Motor neuron (in vitro differentiated cells): ENCODE results near the gene DCDC1. TPM values are rescaled to one million over a fixed set of nuclear protein-coding genes. Genes with fewer than 3 reads are reported as not detected.
A peak's percentile ranks its signal among the peaks of the same experiment; 100 is the strongest.

Experiments
- ATAC-seq, 8 experiments: fragments of 200-7000 bp; cut with Tn5 transposase; replicated peaks in 6 of 8; 2 replicates each; pipeline ENCODE4 v1.8.0; 2021; ENCODE audit warnings: mild to moderate bottlenecking in 8 of 8, moderate library complexity in 8 of 8
- H3K27ac ChIP-seq, 2 donors: fragments of 250-450 bp; sonication (Bioruptor Pico); 2 replicates each; pipeline ENCODE4 v1.9.0; 2021; ENCODE audit warnings: antibody characterized with exemption in 2 of 2, mild to moderate bottlenecking in 2 of 2, moderate library complexity in 1 of 2
- H3K4me1 ChIP-seq, 2 donors: fragments of 250-450 bp; sonication (Bioruptor Pico); replicated peaks in 1 of 2; 2 replicates each; pipeline ENCODE4 v1.6.1; 2021; ENCODE audit warnings: antibody characterized with exemption in 2 of 2, mild to moderate bottlenecking in 2 of 2, moderate library complexity in 1 of 2
- H3K4me3 ChIP-seq, 5 donors: fragments of 250-450 bp; sonication (Bioruptor Pico); 2 replicates each; pipeline ENCODE4 v1.9.0; 2021; ENCODE audit warnings: antibody characterized with exemption in 5 of 5, mild to moderate bottlenecking in 5 of 5, moderate library complexity in 4 of 5
- WGBS, 10 experiments: fragments of 450-650 bp; shearing (Covaris generic); methylation state at CpG; one replicate each; pipeline ENCODE4 v1.0.0; 2022; 5-methylcytosine and 5-hydroxymethylcytosine counted together
- in situ Hi-C, 9 experiments: fragments of 400-800 bp; cut with MboI; loops; one replicate each; pipeline ENCODE4 v1.15.0; 2021; ENCODE audit warnings: low sequenced_read_pairs in 9 of 9, low pct_unique_long_range_greater_than_20kb in 2 of 9; ENCODE audit not compliant: unreplicated experiment in 9 of 9
- total RNA-seq, 8 experiments: library from RNA; unstranded; fragments of 300-600 nt; gene quantifications; 2 replicates each; pipeline versions ENCODE4 v1.2.3 to v1.2.4, GENCODE V29; 2022

The DCDC1 gene
- total RNA-seq, 8 experiments from 2014 or later: 0.25 to 14.6 (median 1.9) TPM

DNA sequence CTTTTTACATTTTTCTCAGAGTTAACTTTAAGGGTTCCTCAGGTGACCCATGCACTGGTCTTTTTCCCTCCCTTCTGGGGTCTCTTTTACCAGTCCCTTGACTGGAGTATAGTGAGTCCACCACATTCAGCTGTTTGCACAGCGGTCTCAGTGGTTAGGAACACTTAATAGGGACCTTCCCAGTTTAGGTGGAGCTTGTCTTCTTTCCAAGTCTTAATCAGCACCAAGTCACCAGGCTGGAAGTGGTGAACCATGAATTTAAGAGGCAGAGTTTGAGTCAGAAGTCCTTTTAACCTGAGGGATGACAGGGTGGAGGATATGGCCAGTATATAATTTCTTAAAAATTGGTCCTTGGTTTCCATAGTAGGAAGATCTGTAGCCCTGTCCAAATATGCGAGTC, 433.7 kb downstream of the DCDC1 start:
- 50 to 100% (median 84%) methylated on average over 1 to 2 of the region's 2 CpGs; no CpG with 5 or more reads in 4 of the 10 experiments for WGBS, 10 experiments
- in situ Hi-C loops: no loop called here

DNA sequence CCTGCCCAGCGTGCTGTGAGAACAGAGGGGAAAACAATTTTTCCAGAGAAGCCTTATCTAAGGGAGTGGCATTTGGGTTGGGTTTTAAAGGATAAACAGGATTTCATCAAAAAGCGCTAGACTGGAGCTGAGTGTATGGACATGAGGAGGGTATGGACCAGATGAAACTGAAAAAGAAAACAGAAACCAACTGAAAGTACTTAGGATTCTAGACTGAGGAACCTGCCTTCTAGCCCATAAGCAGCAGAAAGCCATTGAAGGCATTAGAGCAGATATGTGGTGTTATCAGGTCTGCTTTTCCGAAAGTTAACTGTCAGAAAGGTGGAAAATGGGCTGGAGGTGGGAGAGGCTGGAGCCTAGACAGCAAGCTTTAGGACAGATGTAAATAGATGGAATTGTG, 443.4 kb downstream of the DCDC1 start:
- Histone ChIP-seq H3K4me3 (no peak overlapping the region), H3K4me1 (no peaks in the 10 kb centered on the region), H3K27ac (no peak overlapping the region)
- 26 to 100% (median 86%) methylated on average over 1 to 3 of the region's 3 CpGs for WGBS, 10 experiments
- in situ Hi-C loops: loop anchor here in 1 of 9 experiments (10.0 kb wide), 1 partner anchor 571 kb away; no protein-coding TSS in a partner anchor
- no peak for ATAC-seq

More for the DNA sequence above, 433.7 kb downstream of the DCDC1 start:
- H3K4me3 ChIP-seq: no peak overlapping the region
- no peaks in the 10 kb centered on the region for H3K4me1 ChIP-seq
- H3K27ac ChIP-seq: no peak overlapping the region
- no peak for ATAC-seq

DNA sequence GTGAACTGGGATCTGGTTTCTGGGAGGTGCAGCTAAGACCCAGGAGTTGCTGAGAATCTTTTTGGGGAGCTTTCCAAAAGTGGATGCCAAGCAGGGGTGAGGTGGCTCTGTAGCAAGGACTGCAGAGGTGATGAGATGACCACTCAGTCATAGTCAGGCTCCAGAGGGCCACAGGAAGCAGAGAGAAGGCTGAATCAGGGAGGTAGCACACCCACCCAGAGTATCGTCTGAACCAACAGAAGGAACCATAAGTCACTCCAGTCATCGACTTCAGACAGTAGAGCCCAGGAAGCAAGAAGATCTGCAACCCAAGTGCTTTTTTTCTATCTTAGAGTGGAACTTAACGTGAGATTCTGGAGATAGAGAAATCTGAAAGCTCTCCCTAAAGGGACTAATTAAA, 447.7 kb downstream of the DCDC1 start:
- WGBS, 10 experiments: 0 to 94% (median 72%) methylated on average over 1 to 3 of the region's 3 CpGs; no CpG with 5 or more reads in 3 of the 10 experiments
- peaks cover 3 to 9% of the 10 kb centered on the region in 2 donors for H3K4me1 ChIP-seq
- no peak overlapping the region for H3K27ac ChIP-seq
- no peak for ATAC-seq
- in situ Hi-C loops: loop anchor here in 6 of 9 experiments (10.0 to 25.0 kb wide), 4 partner anchors 560 to 1485 kb away; no protein-coding TSS in a partner anchor
- no peak overlapping the region for H3K4me3 ChIP-seq

DNA sequence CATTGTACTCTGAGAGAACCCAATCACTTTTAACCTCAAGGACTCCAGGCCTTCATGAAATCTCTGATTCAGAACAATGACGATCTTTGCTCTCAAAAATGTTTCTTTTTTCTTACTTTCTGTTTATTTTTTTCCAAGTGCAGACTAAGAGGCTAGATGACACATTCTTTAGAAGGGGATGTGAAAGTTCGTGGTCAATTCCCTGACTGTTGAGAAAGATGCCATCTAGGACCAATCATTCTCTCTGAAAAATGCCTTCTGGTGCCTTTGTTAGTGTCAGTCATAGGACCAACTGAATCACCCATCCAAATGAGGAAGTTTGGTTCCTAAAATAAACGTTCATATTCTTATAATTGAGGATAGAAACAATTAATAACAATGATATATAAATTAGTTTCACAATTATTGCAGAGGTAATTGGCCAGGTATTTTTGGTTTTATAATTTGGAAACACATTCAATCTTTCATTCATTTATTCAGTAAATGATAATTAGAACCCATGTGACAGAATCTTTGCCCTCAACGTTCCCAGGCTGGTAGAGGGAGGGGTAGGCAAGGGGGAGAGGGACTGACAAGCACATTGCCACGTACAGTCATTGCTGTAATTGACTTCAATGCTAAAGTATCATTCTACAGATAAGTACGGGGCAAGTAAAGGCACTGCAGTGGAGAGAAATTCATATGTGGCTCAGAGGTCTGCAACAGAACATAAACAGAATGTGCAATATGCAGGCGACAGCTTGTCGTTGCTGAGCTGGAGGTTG, 450.0 kb downstream of the DCDC1 start:
- Histone ChIP-seq H3K27ac (no peak overlapping the region), H3K4me1 (peaks cover 3 to 9% of the 10 kb centered on the region in 2 donors), H3K4me3 (no peak overlapping the region)
- WGBS, 10 experiments: 2 to 80% (median 26%) methylated on average over 1 to 8 of the region's 8 CpGs
- no peak for ATAC-seq
- in situ Hi-C loops: loop anchor here in 6 of 9 experiments (10.0 to 25.0 kb wide), 5 partner anchors 557 to 1482 kb away; no protein-coding TSS in a partner anchor

DNA sequence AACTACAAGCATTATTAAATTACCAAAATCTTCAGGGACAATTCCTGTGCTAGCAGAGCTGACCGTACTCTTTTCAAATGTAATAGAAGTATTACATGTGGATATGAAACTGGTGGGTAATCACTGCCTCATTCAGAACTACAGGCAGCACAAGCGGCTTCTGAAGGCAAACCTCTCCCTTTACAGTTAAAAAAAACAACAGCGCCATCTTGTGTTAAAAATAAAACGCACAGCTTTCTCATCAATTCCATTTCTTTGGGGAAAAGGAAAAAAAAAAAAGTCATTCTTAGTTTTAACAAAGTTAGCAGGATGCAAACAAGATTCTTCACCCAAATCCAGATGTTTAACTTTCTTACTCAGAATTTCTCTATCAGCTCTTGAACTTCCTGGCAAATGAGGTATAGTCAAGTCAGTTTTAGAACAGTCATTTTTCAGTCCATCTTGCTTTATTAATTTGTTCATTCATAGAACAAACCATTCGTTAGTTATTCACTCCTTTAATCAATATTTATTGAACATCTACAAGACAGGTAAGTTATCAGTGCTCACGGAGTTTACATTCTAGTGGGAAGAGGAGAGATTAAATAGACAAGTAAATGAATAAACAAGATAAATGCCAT, 451.6 kb downstream of the DCDC1 start:
- in situ Hi-C loops: loop anchor here in 5 of 9 experiments (10.0 to 25.0 kb wide), 4 partner anchors 556 to 1481 kb away; no protein-coding TSS in a partner anchor
- ATAC-seq: peak; percentile 44 to 72 (median 64)
- WGBS, 10 experiments: 0 to 33% (median 9%) methylated on average over 2 to 6 of the region's 6 CpGs
- Histone ChIP-seq H3K27ac (no peak overlapping the region), H3K4me1 (peaks cover 3 to 11% of the 10 kb centered on the region in 2 donors), H3K4me3 (no peak overlapping the region)

DNA sequence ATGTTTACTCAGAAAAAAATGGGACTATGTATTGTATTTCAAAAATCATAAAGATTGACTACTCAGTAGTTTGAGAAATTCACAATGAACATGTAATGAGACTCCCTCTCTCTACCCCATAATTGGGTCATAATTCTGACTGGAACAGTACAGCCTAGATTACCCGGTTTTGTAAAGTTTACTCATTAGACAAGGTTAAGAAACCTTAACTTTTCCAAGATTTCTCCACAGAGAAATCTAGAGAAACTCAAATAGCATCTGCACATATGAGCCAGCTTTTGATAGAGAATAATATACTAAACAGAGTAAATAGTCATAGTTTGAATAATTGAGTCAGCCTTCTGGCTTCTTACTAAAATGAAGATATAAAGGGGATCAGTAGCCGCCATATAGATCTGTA, 452.3 kb downstream of the DCDC1 start:
- peaks cover 3 to 11% of the 10 kb centered on the region in 2 donors for H3K4me1 ChIP-seq
- no peak overlapping the region for H3K4me3 ChIP-seq
- no peak overlapping the region for H3K27ac ChIP-seq
- in situ Hi-C loops: loop anchor here in 5 of 9 experiments (10.0 to 25.0 kb wide), 4 partner anchors 555 to 1480 kb away; no protein-coding TSS in a partner anchor
- ATAC-seq: no peak
- 0 to 100% (median 90%) methylated on average over 1 to 2 of the region's 2 CpGs for WGBS, 10 experiments

DNA sequence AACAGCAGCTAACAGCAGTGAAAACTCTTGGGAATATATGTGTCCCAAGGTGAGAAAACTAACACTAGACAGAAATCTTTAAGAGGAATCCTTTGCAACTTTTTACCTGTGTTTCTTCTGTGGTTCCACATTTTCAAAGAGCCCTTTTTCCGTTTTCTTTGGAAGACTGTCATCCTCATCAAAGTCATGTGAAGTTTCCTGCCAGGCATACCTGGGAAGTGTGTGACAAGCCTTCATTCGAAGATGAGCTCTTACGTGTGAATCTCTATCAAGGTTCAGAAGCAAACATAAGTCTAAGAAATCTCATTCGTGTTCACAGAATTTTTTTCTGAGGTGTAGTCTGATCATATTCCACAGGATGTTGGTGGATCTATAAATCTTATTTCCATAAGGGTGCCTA, 452.8 kb downstream of the DCDC1 start:
- in situ Hi-C loops: loop anchor here in 5 of 9 experiments (10.0 to 25.0 kb wide), 4 partner anchors 554 to 1479 kb away; no protein-coding TSS in a partner anchor
- Histone ChIP-seq H3K4me1 (peaks cover 3 to 11% of the 10 kb centered on the region in 2 donors), H3K27ac (no peak overlapping the region), H3K4me3 (no peak overlapping the region)
- no peak for ATAC-seq
- WGBS, 10 experiments: 32 to 100% (median 81%) methylated on average over 2 to 4 of the region's 4 CpGs

DNA sequence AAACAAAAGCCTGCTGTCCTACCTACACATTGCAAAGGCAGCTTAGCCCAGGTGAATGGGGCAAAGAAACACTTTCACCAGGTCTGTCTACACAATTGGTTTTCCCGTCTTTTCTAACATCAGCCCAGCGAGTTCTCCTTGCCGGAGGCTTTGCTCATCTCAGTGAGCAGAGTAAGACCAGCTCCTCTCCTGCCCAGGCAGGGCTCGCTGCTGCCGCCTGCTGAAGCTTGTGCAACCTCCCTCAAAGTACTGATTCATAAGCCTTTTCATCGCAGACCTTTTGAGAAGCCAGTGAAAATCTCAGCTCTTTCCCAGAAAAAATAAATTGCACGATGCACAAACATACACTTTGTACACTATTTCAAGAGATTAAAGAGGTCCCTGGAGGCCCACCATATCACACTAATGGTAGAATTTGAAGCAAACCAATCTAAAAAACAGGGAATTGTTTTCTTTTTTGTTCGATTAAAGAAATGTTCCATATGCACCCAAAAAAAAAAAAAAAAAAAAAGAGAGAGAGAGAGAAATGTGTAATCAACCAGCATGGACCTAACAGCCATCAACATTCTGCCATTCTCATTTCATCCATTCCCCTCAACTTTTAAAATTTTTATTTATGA, 455.3 kb downstream of the DCDC1 start:
- 0 to 55% (median 30%) methylated on average over 2 to 7 of the region's 8 CpGs; no CpG with 5 or more reads in 1 of the 10 experiments for WGBS, 10 experiments
- no peak overlapping the region for H3K27ac ChIP-seq
- ATAC-seq: peak; percentile 80 to 95 (median 89)
- peaks cover 0 to 2% of the 10 kb centered on the region in 2 donors for H3K4me1 ChIP-seq
- in situ Hi-C loops: loop anchor here in 5 of 9 experiments (10.0 to 25.0 kb wide), 4 partner anchors 552 to 1477 kb away; no protein-coding TSS in a partner anchor
- H3K4me3 ChIP-seq: no peak overlapping the region

DNA sequence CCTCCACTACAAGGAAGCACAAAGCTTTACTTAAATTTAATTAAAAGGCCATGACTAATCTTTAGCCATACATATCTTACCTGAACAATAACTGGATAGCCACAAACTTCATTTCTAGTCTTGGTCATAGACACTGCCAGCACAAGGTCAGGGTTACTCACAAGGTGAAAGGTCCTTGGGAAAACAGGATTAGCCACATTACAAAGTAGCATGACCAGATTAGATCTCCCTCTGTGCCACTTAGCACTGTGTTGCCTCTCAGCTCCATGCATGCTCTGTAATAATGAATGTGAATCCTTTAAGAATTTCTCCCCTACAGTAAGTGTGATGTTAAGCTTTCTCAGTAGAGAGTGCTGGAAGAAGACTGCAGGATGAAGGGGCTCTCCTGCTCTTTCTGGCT, 458.3 kb downstream of the DCDC1 start:
- no peak overlapping the region for H3K4me3 ChIP-seq
- ATAC-seq: no peak
- in situ Hi-C loops: loop anchor here in 5 of 9 experiments (10.0 to 25.0 kb wide), 4 partner anchors 549 to 1474 kb away; no protein-coding TSS in a partner anchor
- no peak overlapping the region for H3K27ac ChIP-seq
- peaks cover 0 to 2% of the 10 kb centered on the region in 2 donors for H3K4me1 ChIP-seq

DNA sequence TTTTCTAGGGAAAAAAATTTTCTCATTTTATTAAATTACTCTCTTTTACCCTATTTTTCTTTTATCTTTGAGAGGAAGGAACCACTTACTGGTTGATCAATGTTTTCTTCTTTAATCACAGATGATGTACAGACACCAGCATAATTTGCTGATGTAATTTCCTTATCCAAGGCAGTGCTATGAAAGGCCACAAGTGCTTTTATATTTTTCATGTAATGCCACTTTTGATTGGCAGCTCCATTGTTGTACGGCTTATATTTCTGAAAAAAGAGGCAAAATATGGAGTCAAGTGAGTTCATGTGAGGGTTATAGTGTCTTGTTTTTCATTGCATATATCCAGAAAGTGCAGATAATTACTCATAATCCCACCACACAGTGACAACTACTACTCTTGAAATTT, 460.7 kb downstream of the DCDC1 start:
- no peak for ATAC-seq
- no peaks in the 10 kb centered on the region for H3K4me1 ChIP-seq
- WGBS, 10 experiments: 30 to 100% (median 90%) methylated on average over 1 of the region's 1 CpG; no CpG with 5 or more reads in 2 of the 10 experiments
- H3K4me3 ChIP-seq: no peak overlapping the region
- no peak overlapping the region for H3K27ac ChIP-seq
- in situ Hi-C loops: loop anchor here in 5 of 9 experiments (25.0 kb wide), 3 partner anchors 547 to 1472 kb away; no protein-coding TSS in a partner anchor

DNA sequence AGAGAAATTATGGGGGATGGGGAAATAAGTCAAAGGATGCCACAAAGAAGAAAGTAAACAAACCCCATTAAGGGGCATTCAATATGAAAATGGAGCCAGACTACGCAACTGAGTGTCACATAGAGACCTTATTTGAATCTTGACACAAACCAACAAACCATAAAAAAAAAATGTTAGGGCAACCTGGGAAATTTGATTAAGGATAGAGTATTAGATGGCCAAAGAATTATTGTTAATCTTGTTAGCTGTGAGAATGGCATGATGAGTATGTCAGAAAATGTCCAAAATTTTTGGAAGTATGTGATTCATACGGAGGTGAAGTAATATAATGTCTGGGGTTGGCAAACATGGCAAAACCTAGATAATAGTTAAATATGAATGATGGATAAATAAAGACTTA, 461.3 kb downstream of the DCDC1 start:
- ATAC-seq: no peak
- Histone ChIP-seq H3K27ac (no peak overlapping the region), H3K4me3 (no peak overlapping the region), H3K4me1 (no peaks in the 10 kb centered on the region)
- 0 to 100% (median 90%) methylated on average over 2 of the region's 2 CpGs for WGBS, 10 experiments
- in situ Hi-C loops: loop anchor here in 5 of 9 experiments (25.0 kb wide), 3 partner anchors 546 to 1471 kb away; no protein-coding TSS in a partner anchor

DNA sequence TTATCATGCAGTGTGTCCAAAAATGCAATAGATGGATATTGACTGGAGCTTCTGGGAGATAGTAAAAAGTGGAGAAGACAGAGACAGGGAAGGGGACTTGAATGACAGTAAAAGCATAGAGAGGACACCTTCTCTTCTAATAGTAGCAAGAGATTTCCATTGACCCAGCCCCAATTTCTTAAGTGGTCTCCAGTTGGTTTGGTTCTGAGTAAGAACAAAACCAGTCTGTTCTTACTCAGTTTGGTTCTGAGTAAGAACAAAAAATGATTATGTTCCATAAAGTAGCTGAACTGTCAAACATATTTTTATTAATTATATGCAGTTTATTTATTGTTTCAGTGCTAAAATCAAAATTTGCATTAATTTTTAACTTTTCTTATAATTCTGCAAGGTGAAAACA, 466.6 kb downstream of the DCDC1 start:
- H3K27ac ChIP-seq: no peak overlapping the region
- ATAC-seq: no peak
- in situ Hi-C loops: loop anchor here in 5 of 9 experiments (25.0 kb wide), 3 partner anchors 541 to 1466 kb away; no protein-coding TSS in a partner anchor

More for the DNA sequence above, 466.6 kb downstream of the DCDC1 start:
- H3K4me1 ChIP-seq: no peaks in the 10 kb centered on the region
- H3K4me3 ChIP-seq: no peak overlapping the region
